HS-27A (cell line): Measurements from ENCODE around the gene PLD1.

Source experiments
- DNase-seq: peaks from one replicate; pipeline ENCODE4 v3.0.0-alpha.2; 2012; ENCODE audit warnings: low read depth, missing footprints

Gene PLD1

GRCh38 chr3:171792531-171792930, 17.8 kb downstream of the PLD1 start:
- no peak for DNase-seq

GRCh38 chr3:171791692-171792076, 18.6 kb downstream of the PLD1 start:
- DNase-seq = no peak

GRCh38 chr3:171790898-171791691, 19.2 kb downstream of the PLD1 start:
- no peak for DNase-seq

- DNase-seq = no peak
These were observed 19.7 kb downstream of the PLD1 start for GRCh38 chr3:171790574-171790897.

GRCh38 chr3:171789759-171790505, 20.4 kb downstream of the PLD1 start:
- DNase-seq = no peak

GRCh38 chr3:171788546-171789351, 21.5 kb downstream of the PLD1 start:
- DNase-seq = no peak

GRCh38 chr3:171786997-171787396, 23.3 kb downstream of the PLD1 start:
- no peak for DNase-seq

GRCh38 chr3:171784937-171785336, 25.3 kb downstream of the PLD1 start:
- no peak for DNase-seq

GRCh38 chr3:171784387-171784786, 25.9 kb downstream of the PLD1 start:
- DNase-seq = no peak

GRCh38 chr3:171783626-171784025, 26.7 kb downstream of the PLD1 start:
- DNase-seq = no peak

GRCh38 chr3:171783086-171783485, 27.2 kb downstream of the PLD1 start:
- no peak for DNase-seq

- no peak for DNase-seq
These were observed 27.7 kb downstream of the PLD1 start for GRCh38 chr3:171782617-171783016.

GRCh38 chr3:171781711-171782127, 28.6 kb downstream of the PLD1 start:
- no peak for DNase-seq

GRCh38 chr3:171778493-171778892, 31.8 kb downstream of the PLD1 start:
- DNase-seq = no peak

- DNase-seq = no peak
These were observed 32.7 kb downstream of the PLD1 start for GRCh38 chr3:171777596-171777995.

- DNase-seq = no peak
These were observed 33.3 kb downstream of the PLD1 start for GRCh38 chr3:171776839-171777583.

GRCh38 chr3:171776411-171776810, 33.9 kb downstream of the PLD1 start:
- DNase-seq = no peak

- DNase-seq = no peak
These were observed 34.3 kb downstream of the PLD1 start for GRCh38 chr3:171775943-171776342.

- DNase-seq = no peak
These were observed 35.8 kb downstream of the PLD1 start for GRCh38 chr3:171774521-171774920.

- DNase-seq = no peak
These were observed 37.7 kb downstream of the PLD1 start for GRCh38 chr3:171772427-171773056.
